HG02885 (cell line): ENCODE measurements around the gene LRRC23.
"Not testable (repeated sequence)": the region's sequence is repeated elsewhere in the genome, so short reads cannot be mapped to it uniquely, and the experiment has no call there.

Experiments used
- ATAC-seq: cut with Tn5 transposase; IDR thresholded peaks from one replicate; pipeline ENCODE4 v1.9.1; 2021; ENCODE audit warnings: mild to moderate bottlenecking; ENCODE audit not compliant: unreplicated experiment, poor library complexity

The LRRC23 gene, protein sequence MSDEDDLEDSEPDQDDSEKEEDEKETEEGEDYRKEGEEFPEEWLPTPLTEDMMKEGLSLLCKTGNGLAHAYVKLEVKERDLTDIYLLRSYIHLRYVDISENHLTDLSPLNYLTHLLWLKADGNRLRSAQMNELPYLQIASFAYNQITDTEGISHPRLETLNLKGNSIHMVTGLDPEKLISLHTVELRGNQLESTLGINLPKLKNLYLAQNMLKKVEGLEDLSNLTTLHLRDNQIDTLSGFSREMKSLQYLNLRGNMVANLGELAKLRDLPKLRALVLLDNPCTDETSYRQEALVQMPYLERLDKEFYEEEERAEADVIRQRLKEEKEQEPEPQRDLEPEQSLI

DNA sequence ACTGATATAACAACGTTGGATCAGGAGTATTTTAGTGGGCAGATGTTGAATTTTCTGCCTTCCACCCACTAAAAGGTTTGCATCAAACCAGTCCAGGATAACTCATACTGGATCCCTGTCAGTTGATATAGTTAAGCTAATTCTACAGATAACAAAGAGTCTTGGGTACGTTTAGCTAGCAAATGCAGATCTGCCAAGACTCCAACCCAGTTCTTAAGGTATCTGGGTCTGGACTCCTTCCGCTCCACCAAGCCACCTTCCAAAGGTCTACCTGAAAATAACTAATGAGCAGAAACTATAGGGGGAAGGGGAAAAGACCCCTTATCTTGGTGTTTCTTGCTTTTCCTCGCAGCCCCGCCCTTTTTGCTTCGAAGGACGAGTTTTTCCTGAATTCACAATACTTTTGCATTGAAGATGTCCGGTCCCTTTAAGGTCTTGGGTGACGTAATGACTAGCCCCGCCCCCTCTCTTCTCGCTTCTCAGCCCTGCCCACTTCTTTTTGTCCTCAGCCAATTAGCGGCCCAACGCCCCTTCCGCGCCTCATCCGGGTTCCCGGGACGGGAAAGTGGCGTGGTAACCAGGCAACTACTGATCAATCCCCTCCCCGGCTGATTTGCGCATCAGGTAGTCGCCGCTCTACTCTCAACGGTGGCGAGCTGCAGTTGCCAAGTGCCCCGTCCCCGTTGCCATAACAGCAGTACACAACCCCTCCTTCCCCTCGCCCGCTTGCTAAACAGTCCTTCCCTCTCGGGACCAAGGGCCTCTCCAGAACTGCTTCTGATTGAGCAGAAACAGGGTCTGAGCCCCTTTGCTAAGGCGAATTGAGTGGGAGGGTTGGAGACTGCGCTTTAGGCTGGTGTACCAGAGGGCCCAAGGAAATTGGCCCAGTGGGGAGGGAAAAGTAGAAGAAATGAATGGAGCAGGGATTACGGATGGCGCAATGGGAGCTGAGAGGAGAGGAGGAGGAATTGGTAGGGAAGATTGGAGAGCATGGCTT, at the start of gene LRRC23:
TSS of gene LRRC23 (plus strand) at position 543 of the 997 bp plus-strand sequence. CDS start 812 bp downstream, outside the sequence.
- peak; percentile 98 for ATAC-seq

DNA sequence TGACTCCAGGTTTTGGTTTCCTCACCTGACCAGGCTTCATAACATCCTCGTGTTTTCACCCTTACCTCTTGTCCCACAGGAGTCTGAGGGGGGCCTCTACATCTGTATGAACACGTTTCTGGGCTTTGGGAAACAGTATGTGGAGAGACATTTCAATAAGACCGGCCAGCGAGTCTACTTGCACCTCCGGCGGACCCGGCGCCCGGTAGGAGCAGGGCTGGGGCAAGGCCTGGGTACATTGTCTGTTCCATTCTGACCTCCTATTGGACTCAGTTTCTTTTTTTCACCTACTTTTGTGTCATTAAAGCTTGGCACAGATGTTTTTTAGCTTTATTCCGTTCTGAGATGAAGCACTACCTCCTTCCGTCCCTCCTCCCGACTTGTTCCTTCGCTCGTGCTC, 49.3 kb upstream of the LRRC23 start:
- no peak for ATAC-seq

DNA sequence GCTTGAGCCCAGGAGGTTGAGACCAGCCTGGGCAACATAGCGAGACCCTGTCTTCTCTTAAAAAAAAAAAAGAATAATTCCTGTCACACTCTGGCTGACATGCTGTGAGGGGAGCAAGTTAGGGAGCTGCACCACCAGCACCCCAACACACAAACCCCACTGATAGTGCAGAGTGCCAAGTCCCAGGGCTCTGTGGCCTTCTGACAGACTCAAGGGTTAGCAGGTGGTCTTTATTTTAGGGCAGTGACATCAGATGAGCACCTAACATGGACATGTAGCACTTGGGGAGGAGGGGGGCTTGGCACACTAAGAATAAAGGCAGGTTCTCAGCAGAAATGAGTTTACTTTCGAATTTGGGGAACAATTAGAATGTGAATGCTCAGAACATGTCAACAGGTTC, 45.8 kb upstream of the LRRC23 start:
- ATAC-seq = no peak

DNA sequence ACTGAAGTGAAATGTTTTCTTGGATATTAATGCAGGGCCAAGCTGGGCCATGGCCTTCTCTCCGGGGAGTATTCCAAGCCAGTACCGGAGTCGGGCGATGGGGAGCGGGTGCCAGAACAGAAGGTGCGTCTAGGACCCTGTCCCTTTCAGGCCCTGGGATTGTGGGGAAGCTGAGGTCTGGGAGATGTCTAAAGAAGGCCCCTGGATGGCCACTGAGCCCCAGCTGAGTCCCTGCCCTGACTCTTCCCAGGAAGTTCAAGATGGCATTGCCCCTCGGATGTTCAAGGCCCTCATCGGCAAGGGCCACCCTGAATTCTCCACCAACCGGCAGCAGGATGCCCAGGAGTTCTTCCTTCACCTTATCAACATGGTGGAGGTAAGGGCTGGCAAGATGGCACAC, 44.5 kb upstream of the LRRC23 start:
- ATAC-seq = no peak

- ATAC-seq = no peak
Observed at GRCh38 chr12:6860942-6861341, 43.7 kb upstream of the LRRC23 start.

DNA sequence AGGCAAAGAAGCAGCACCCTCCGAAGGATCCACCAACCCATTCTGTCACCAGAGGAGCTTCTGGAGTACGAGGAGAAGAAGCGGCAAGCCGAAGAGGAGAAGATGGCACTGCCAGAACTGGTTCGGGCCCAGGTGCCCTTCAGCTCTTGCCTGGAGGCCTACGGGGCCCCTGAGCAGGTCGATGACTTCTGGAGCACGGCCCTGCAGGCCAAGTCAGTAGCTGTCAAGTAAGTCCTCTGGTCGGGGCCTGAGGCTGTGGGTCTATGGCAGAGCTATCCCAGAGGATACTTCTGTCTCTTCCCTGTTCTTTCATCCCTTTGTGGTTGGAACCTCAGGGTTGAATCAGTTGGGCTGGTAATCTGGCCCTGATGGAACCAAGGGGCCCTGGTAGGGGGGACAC, 43.2 kb upstream of the LRRC23 start:
- ATAC-seq = no peak

DNA sequence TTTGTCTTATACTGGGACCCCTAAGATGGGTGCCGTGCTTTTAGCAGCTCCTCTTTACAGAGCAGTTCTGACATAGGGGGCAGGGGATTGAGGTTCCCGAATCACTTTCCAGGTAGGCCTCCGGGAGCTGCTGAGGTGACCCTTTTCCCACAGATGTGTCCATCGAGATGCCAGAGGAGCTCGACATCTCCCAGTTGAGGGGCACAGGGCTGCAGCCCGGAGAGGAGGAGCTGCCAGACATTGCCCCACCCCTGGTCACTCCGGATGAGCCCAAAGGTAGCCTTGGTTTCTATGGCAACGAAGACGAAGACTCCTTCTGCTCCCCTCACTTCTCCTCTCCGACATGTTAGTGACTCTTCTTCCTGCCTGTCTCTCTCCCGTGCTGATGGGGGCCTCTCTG, 41.6 kb upstream of the LRRC23 start:
- ATAC-seq = no peak

DNA sequence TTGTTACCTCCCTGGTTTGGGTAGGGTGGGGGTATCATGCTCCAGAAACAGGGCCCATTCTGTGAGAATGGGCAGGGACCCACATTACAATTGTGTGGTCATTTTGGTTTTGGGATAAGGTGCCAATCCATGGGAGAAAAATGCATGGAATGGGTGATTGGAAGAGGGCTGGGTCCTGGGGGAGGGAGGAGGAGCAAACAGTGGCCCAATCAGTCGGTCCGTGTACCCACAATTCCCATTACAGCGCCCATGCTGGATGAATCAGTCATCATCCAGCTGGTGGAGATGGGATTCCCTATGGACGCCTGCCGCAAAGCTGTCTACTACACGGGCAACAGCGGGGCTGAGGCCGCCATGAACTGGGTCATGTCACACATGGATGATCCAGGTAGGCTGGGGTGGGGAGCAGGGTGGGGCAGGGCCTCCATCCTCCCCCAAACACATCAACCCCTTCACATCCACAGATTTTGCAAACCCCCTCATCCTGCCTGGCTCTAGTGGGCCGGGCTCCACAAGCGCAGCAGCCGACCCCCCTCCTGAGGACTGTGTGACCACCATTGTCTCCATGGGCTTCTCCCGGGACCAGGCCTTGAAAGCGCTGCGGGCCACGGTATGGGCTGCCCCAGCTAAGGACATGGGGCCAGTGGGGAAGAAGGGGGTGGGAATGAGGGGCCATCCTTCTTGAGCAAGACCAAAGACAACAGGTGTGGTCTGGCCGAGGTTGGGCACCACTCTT, 40.9 kb upstream of the LRRC23 start:
- no peak for ATAC-seq

- not testable (repeated sequence) for ATAC-seq
Observed at GRCh38 chr12:6865307-6865706, 39.3 kb upstream of the LRRC23 start.

DNA sequence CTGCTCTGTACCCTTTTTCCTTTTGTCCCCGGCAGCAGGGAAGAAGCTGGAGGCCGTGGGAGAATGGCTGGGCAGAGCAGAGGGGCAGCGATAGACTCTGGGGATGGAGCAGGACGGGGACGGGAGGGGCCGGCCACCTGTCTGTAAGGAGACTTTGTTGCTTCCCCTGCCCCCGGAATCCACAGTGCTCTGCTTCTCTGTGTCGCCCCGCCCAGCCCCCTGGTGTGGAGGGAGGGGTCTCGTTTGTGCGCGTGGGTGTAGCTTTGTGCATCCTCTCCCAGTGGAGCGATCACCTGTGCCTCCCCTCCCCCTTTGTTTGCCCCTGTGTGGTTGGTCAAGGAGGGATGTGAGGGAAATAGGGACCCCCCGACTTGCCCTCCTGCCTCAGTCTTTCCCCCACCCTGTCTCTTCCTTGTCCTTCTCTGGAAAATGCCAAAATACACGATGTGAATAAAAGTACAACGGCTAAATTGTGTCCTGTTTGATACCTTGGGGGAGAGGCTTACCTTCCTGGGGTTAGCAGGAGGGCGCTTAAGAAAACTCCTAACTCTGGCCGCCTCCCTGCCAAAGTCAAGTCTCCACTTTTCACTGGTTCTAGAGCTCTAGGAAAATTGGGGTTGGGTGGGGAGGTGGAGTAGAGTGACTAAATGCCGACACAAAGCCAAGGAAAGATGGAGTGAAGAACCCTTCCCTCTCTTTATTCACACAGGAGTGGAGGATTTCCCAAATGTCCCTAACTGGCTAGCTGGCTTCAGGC, 38.3 kb upstream of the LRRC23 start:
- ATAC-seq = no peak

DNA sequence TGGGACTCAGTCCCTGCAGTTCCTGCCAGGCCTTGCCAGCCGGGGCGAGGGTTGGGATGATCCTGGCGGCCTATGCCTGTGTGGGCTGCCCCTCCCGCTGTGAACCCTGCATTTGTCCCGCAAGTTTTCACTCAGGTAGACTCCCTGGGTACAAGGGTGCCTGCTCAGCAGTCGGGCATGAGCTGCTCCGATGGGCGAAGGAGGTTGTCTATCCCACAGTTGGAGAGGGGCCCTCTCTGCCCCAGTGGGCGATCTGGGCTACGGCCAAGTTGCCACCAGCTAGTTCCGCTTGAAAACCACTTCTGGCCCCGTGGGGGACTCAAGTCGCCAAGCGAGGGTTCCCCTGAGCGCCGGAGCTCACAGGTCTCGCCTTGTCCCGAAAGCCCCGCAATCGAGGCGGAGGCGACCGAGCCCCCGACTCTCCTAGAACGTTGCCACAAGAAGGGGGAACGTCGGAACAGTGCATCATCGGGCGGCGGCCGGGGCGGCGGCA, 37.7 kb upstream of the LRRC23 start:
- peak; percentile 2 for ATAC-seq

DNA sequence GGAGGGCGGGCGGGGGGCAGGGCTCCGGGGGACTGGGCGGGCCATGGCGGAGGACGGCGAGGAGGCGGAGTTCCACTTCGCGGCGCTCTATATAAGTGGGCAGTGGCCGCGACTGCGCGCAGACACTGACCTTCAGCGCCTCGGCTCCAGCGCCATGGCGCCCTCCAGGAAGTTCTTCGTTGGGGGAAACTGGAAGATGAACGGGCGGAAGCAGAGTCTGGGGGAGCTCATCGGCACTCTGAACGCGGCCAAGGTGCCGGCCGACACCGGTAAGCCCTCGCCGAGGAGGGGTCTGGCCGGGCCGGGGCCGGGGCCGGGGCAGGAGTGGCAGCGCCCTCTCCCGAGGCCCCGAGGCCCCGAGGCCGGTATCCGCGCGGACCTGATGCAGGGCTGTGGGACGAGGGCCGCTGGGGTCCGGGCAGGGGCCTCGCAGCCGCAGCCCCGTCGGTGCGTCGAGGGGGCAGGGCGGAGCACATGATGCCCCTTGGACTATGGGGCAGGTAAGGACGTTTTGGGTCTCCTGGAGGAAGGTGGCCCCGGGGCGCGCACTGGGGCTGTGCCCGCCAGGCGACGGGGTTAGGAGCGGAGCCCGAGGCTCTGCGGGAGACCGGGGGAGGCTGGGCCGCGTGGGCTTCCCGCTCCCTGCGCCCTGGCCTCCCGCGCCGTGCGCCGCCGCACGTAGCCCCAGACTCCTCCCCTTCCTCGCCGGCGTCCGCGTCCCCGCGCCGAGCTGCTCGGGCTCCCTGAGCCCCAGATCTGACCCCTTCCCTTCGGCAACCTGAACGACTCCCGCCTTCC, 37.0 kb upstream of the LRRC23 start, which contains the start of gene TPI1:
TSS of gene TPI1 (plus strand) at position 119 of the 798 bp plus-strand sequence. CDS start at position 155, 36 bp downstream.
- peak; percentile 67 for ATAC-seq

DNA sequence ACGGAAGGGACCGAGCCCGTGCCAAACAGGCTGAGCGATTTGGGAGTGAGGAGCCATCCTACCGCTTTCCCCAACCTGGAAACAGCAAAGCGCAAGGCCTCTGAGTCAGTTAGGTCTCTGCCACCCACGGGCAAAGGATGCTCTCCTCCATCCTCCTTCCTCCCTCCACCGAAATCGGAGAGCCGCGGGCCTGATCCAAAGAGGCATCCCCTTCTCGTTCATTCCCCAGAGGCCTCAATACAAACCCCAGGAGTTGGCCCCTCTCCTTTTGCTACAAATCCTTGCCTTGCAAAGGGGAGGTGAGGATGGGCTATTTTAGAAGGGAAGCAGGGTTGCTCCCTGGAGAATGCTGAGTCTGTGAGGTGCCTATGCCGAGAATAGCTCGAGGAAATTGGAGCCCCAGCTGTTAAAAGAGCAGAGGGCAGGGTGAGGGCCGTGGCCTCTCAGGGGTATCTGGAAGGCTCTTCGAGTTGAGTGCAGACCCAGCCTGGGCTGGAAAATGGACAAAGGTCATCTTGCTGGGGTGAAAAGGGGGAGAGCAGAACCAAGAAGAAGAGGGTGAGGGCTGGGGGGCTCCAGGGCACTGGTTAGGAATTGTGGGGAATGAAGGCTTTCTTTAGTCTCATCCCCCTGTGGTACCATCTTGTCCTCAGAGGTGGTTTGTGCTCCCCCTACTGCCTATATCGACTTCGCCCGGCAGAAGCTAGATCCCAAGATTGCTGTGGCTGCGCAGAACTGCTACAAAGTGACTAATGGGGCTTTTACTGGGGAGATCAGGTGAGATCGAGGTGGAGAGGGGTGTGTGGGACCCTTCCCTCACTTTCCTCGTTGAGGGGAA, 36.2 kb upstream of the LRRC23 start:
- ATAC-seq = no peak

DNA sequence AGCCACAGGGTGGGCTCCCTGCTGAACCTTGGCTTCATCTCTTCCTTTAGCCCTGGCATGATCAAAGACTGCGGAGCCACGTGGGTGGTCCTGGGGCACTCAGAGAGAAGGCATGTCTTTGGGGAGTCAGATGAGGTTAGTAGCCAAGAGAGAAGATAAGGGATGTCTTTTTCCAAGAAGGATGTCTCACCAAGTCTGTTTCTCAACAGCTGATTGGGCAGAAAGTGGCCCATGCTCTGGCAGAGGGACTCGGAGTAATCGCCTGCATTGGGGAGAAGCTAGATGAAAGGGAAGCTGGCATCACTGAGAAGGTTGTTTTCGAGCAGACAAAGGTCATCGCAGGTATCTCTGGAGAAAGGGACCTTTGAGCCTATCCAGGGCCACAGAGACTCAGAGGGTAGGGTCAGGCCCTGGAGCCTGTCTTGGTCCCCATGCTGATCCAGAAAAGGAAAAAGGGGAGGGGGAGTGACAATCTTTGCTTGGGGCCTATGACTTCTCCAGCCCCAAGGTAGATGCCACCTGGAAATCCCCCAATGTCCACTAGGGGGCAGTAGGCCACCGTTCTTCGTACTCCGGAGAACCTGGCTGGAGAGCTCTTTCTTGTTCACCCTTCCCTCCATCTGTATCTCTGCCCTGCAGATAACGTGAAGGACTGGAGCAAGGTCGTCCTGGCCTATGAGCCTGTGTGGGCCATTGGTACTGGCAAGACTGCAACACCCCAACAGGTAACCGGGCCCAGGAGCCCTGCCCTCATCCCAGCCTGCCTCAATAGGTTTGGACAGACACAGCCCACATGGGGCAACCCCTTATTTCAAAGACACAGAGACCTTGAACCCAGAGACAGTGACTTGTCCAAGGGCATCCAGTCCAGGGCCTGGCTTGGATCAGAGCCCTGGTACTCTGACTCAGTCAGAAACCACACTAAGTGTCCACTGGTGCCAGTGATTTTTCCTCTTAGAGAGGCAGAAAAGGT, 35.3 kb upstream of the LRRC23 start:
- no peak for ATAC-seq

DNA sequence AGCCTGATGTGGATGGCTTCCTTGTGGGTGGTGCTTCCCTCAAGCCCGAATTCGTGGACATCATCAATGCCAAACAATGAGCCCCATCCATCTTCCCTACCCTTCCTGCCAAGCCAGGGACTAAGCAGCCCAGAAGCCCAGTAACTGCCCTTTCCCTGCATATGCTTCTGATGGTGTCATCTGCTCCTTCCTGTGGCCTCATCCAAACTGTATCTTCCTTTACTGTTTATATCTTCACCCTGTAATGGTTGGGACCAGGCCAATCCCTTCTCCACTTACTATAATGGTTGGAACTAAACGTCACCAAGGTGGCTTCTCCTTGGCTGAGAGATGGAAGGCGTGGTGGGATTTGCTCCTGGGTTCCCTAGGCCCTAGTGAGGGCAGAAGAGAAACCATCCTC, 34.3 kb upstream of the LRRC23 start:
- not testable (repeated sequence) for ATAC-seq

- ATAC-seq = no peak
Observed at GRCh38 chr12:6871052-6871957, 33.3 kb upstream of the LRRC23 start.
